ENCODE measurements around the gene PCSK4.

The PCSK4 gene

DNA sequence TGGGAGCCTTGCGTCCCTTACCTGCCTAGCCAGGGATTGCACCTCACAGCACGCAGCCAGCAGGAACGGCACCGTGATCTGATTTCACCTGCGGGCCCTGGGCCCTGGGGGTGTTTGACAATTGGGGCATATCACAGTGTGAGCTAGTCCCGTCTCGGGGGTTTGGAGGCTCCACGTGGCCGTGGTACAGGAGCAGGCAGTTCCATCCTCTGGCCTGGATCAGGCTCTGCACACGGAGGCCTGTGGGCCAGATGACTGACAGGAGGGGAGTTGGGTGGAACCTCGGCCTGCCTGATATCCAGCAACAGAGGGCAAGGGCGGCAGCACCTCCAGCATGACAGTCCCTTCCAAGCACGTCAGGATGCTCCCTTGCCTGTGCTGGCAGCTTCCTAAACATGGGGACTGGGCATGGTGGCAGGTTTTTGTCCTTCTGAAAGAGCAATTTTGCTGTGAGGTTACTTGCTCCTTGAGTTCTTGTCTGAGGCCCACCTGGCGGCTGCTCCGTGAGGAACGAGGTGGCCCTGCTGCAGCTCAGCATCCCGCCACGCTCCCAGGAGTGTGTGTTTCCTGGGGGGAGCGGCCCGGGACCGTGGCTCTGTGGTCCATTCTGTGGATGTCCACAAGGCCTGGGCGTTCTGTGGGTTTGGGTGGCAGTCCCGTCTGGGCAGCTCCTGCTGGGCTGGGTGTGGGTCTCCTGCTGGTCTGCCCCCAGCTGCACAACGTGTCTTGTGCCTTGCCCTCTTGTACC is 58.2 kb downstream of the PCSK4 start:
- H3K36me3 Mint-ChIP-seq (ENCODE audit: low read depth), result peaks cover 19% of the 10 kb centered on the region
- H3K9me3 Mint-ChIP-seq, result no peaks in the 10 kb centered on the region
- H3K4me3 Mint-ChIP-seq, result no peak overlapping the region
- TF ChIP-seq, protein P1, sequence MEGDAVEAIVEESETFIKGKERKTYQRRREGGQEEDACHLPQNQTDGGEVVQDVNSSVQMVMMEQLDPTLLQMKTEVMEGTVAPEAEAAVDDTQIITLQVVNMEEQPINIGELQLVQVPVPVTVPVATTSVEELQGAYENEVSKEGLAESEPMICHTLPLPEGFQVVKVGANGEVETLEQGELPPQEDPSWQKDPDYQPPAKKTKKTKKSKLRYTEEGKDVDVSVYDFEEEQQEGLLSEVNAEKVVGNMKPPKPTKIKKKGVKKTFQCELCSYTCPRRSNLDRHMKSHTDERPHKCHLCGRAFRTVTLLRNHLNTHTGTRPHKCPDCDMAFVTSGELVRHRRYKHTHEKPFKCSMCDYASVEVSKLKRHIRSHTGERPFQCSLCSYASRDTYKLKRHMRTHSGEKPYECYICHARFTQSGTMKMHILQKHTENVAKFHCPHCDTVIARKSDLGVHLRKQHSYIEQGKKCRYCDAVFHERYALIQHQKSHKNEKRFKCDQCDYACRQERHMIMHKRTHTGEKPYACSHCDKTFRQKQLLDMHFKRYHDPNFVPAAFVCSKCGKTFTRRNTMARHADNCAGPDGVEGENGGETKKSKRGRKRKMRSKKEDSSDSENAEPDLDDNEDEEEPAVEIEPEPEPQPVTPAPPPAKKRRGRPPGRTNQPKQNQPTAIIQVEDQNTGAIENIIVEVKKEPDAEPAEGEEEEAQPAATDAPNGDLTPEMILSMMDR (IDR thresholded peaks at IDR 0.05; ENCODE audit: unreplicated experiment in 3 of 3), result no peak
- H3K4me1 Mint-ChIP-seq, result no peaks in the 10 kb centered on the region
- no peaks in the 10 kb centered on the region for H3K27me3 Mint-ChIP-seq (ENCODE audit: low read depth)
- H3K27ac Mint-ChIP-seq, result no peak overlapping the region
